Epidermal melanocyte (primary cell): Measurements from ENCODE around the gene CYREN.

Experiments
- DNase-seq: peaks from one replicate; pipeline ENCODE4 v3.0.0; 2011; ENCODE audit warnings: low spot score; ENCODE audit not compliant: insufficient read length

CYREN gene

GRCh38 chr7:135197906-135198655 is 27.6 kb upstream of the CYREN start:
- DNase-seq = no peak

GRCh38 chr7:135197343-135197742 is 26.8 kb upstream of the CYREN start:
- no peak for DNase-seq

GRCh38 chr7:135195968-135196629 is 25.6 kb upstream of the CYREN start:
- no peak for DNase-seq

GRCh38 chr7:135195156-135195555 is 24.6 kb upstream of the CYREN start:
- no peak for DNase-seq

GRCh38 chr7:135194494-135195095 is 24.1 kb upstream of the CYREN start:
- no peak for DNase-seq

- peak; percentile 57 for DNase-seq
These were observed 23.1 kb upstream of the CYREN start for GRCh38 chr7:135193615-135194081.

- no peak for DNase-seq
These were observed 22.5 kb upstream of the CYREN start for GRCh38 chr7:135192914-135193536.

GRCh38 chr7:135190703-135191102 is 20.2 kb upstream of the CYREN start:
- no peak for DNase-seq

GRCh38 chr7:135189961-135190360 is 19.5 kb upstream of the CYREN start:
- DNase-seq = no peak

GRCh38 chr7:135189221-135189662 is 18.7 kb upstream of the CYREN start:
- DNase-seq = no peak

- DNase-seq = no peak
These were observed 17.9 kb upstream of the CYREN start for GRCh38 chr7:135188298-135188984.

GRCh38 chr7:135186841-135187253 is 16.3 kb upstream of the CYREN start:
- no peak for DNase-seq

- no peak for DNase-seq
These were observed 15.7 kb upstream of the CYREN start for GRCh38 chr7:135186261-135186540.

- no peak for DNase-seq
These were observed 15.2 kb upstream of the CYREN start for GRCh38 chr7:135185471-135186260.

- DNase-seq = no peak
These were observed 13.8 kb upstream of the CYREN start for GRCh38 chr7:135184254-135184841.

- DNase-seq = no peak
These were observed 13.0 kb upstream of the CYREN start for GRCh38 chr7:135183478-135183877.

- no peak for DNase-seq
These were observed 11.6 kb upstream of the CYREN start for GRCh38 chr7:135181929-135182678.

- no peak for DNase-seq
These were observed 10.9 kb upstream of the CYREN start for GRCh38 chr7:135181261-135181928.

- DNase-seq = no peak
These were observed 9.6 kb upstream of the CYREN start for GRCh38 chr7:135180122-135180521.
